IMR-90 (cell line): ENCODE data around the gene PDE6A. TPM values are rescaled to one million over a fixed set of nuclear protein-coding genes. Genes with fewer than 3 reads are reported as not detected.

Experiments used
- ATAC-seq: fragments of 200-7000 bp; cut with Tn5 transposase; 2 replicates; pipeline ENCODE4 v1.9.1; 2020; ENCODE audit warnings: low read depth, mild to moderate bottlenecking, moderate library complexity
- BruUV-seq: library from RNA; stranded (reverse); fragments of 400-500 nt; replicated peaks from 2 replicates; lab custom pipeline; 2021; lab: Mats Ljungman, UMichigan
- CTCF ChIA-PET: fragments of 300-600 bp; formaldehyde crosslinking; extraction: SDS; loops from one replicate; lab custom pipeline; 2021; ENCODE audit warnings: antibody characterized with exemption; lab: Yijun Ruan, JAX
- POLR2A ChIA-PET: fragments of 300-600 bp; sonication (Branson Sonifier 250); formaldehyde crosslinking; loops from one replicate; lab custom pipeline; 2022; ENCODE audit warnings: antibody characterized with exemption; ENCODE audit not compliant: unreplicated experiment; lab: Charles Lee
- DNase-seq: peaks from one replicate; pipeline ENCODE4 v3.0.0; 2013
- H2AFZ ChIP-seq: replicated peaks from 2 replicates; pipeline ENCODE3; 2013; ENCODE audit warnings: low read length, mild to moderate bottlenecking; ENCODE audit not compliant: poor library complexity
- H2AK5ac ChIP-seq: 2 replicates; pipeline ENCODE4 v1.6.1; 2013; ENCODE audit warnings: low read depth, low read length, inconsistent platforms
- H2AK9ac ChIP-seq: replicated peaks from 2 replicates; pipeline ENCODE3; 2013; ENCODE audit warnings: mild to moderate bottlenecking, low read depth, low read length, moderate library complexity; ENCODE audit not compliant: poor library complexity
- H2BK120ac ChIP-seq: 2 replicates; pipeline ENCODE4 v1.6.1; 2013; ENCODE audit warnings: low read depth, low read length, inconsistent platforms
- H2BK15ac ChIP-seq: 3 replicates; pipeline ENCODE4 v1.6.1; 2013; ENCODE audit warnings: low read depth, low read length, inconsistent platforms
- H2BK20ac ChIP-seq: 2 replicates; pipeline ENCODE4 v1.6.1; 2013; ENCODE audit warnings: low read depth, mild to moderate bottlenecking, inconsistent platforms, low read length, moderate library complexity
- H2BK5ac ChIP-seq: 2 replicates; pipeline ENCODE4 v1.6.1; 2013; ENCODE audit warnings: mild to moderate bottlenecking, low read depth, low read length, inconsistent platforms; ENCODE audit not compliant: poor library complexity, severe bottlenecking
- H3K14ac ChIP-seq: replicated peaks from 2 replicates; pipeline ENCODE4 v1.6.1; 2013; ENCODE audit warnings: low read depth, low read length, inconsistent platforms
- H3K18ac ChIP-seq: 2 replicates; pipeline ENCODE4 v1.6.1; 2013; ENCODE audit warnings: low read depth, low read length, control low read depth
- H3K23ac ChIP-seq: 2 replicates; pipeline ENCODE4 v1.6.1; 2013; ENCODE audit warnings: low read depth, low read length, inconsistent platforms
- H3K27ac ChIP-seq: 2 replicates; pipeline ENCODE4 v1.5.1; 2013; ENCODE audit warnings: mild to moderate bottlenecking, control low read depth, low read length; ENCODE audit not compliant: insufficient read depth
- H3K27me3 ChIP-seq: 2 replicates; pipeline ENCODE4 v1.6.1; 2013; ENCODE audit warnings: low read length; ENCODE audit not compliant: control insufficient read depth, insufficient read depth
- H3K36me3 ChIP-seq: 2 replicates; pipeline ENCODE4 v1.6.1; 2013; ENCODE audit warnings: low read length, mixed read lengths; ENCODE audit not compliant: control insufficient read depth, insufficient read depth
- H3K4ac ChIP-seq: 2 replicates; pipeline ENCODE4 v1.6.1; 2013; ENCODE audit warnings: low read depth, low read length, inconsistent platforms
- H3K4me1 ChIP-seq: 2 replicates; pipeline ENCODE4 v1.6.1; 2013; ENCODE audit warnings: low read length, mixed read lengths; ENCODE audit not compliant: control insufficient read depth, insufficient read depth
- H3K4me2 ChIP-seq: 2 replicates; pipeline ENCODE4 v1.6.1; 2013; ENCODE audit warnings: low read depth, mild to moderate bottlenecking, control low read depth, low read length, moderate library complexity
- H3K4me3 ChIP-seq: 2 replicates; pipeline ENCODE4 v1.5.1; 2013; ENCODE audit warnings: low read depth, mild to moderate bottlenecking, control low read depth, low read length, moderate library complexity; ENCODE audit not compliant: insufficient read depth
- H3K56ac ChIP-seq: 2 replicates; pipeline ENCODE4 v1.6.1; 2013; ENCODE audit warnings: low read length, inconsistent platforms; ENCODE audit not compliant: insufficient read depth; ENCODE audit errors: extremely low read depth
- H3K79me1 ChIP-seq, 2 experiments: 2 replicates each; pipeline ENCODE4 v1.6.1; 2013; ENCODE audit warnings: low read length in 2 of 2, inconsistent platforms in 1 of 2, low read depth in 1 of 2
- H3K9ac ChIP-seq: 2 replicates; pipeline ENCODE4 v1.6.1; 2013; ENCODE audit warnings: low read depth, low read length, control low read depth
- H3K9me1 ChIP-seq: 2 replicates; pipeline ENCODE4 v1.6.1; 2013; ENCODE audit warnings: low read length, inconsistent platforms; ENCODE audit not compliant: insufficient read depth
- H3K9me3 ChIP-seq: 2 replicates; pipeline ENCODE4 v1.6.1; 2013; ENCODE audit warnings: low read length; ENCODE audit not compliant: control insufficient read depth, insufficient read depth
- H4K20me1 ChIP-seq: 2 replicates; pipeline ENCODE4 v1.6.1; 2013; ENCODE audit warnings: low read length, inconsistent platforms; ENCODE audit not compliant: insufficient read depth
- H4K5ac ChIP-seq: 2 replicates; pipeline ENCODE4 v1.6.1; 2013; ENCODE audit warnings: mild to moderate bottlenecking, low read depth, low read length, control low read depth
- H4K8ac ChIP-seq, 2 experiments: 2 replicates each; pipeline ENCODE4 v1.6.1; 2013; ENCODE audit warnings: low read depth in 2 of 2, low read length in 2 of 2, control low read depth in 1 of 2, inconsistent platforms in 1 of 2
- H4K91ac ChIP-seq: 2 replicates; pipeline ENCODE4 v1.6.1; 2013; ENCODE audit warnings: low read depth, low read length, inconsistent platforms; ENCODE audit not compliant: insufficient read depth
- CHD1 ChIP-seq: IDR thresholded peaks from 2 replicates; pipeline ENCODE4 v1.6.1; 2012; ENCODE audit warnings: low read depth, low read length, improper control_type of control experiment
- CTCF ChIP-seq: conservative IDR thresholded peaks from 2 replicates; pipeline ENCODE4 v1.5.1; 2012; ENCODE audit warnings: mild to moderate bottlenecking, low read depth, low read length, improper control_type of control experiment
- ELK1 ChIP-seq: fragments of 150-350 bp; IDR thresholded peaks from 2 replicates; pipeline ENCODE4 v1.6.1; 2016; ENCODE audit warnings: low read depth, mild to moderate bottlenecking, low read length, moderate library complexity, borderline replicate concordance
- MAFK ChIP-seq: IDR thresholded peaks from 2 replicates; pipeline ENCODE4 v1.6.1; 2012; ENCODE audit warnings: low read depth, low read length, improper control_type of control experiment
- MAZ ChIP-seq: IDR thresholded peaks from 2 replicates; pipeline ENCODE4 v1.6.1; 2012; ENCODE audit warnings: low read depth, mild to moderate bottlenecking, low read length, improper control_type of control experiment, moderate library complexity, borderline replicate concordance
- NFE2L2 ChIP-seq: fragments of 150-350 bp; IDR thresholded peaks from 2 replicates; pipeline ENCODE4 v1.6.1; 2016; ENCODE audit warnings: low read depth, mild to moderate bottlenecking, low read length
- POLR2A ChIP-seq: IDR thresholded peaks from 2 replicates; pipeline ENCODE4 v1.6.1; 2012; ENCODE audit warnings: mild to moderate bottlenecking, low read depth, low read length
- RFX5 ChIP-seq: IDR thresholded peaks from 2 replicates; pipeline ENCODE4 v1.8.0; 2012; ENCODE audit warnings: low read depth, mild to moderate bottlenecking, low read length, moderate library complexity
- USF2 ChIP-seq: fragments of 150-350 bp; IDR thresholded peaks from 2 replicates; pipeline ENCODE4 v1.6.1; 2017; ENCODE audit warnings: mild to moderate bottlenecking, antibody characterized with exemption, low read length, low read depth
- WGBS, 2 experiments: methylation state at CpG; one replicate each; pipeline versions ENCODE4 v1.1.5 to v1.1.7; 2013; ENCODE audit warnings: missing lambda C conversion rate in 2 of 2; ENCODE audit not compliant: insufficient read length in 1 of 2; ENCODE audit errors: extremely low coverage in 2 of 2; 5-methylcytosine and 5-hydroxymethylcytosine counted together
- dilution Hi-C: fragments of 300-500 bp; cut with HindIII; formaldehyde crosslinking; loops from one replicate; pipeline ENCODE4 v1.14.3; 2018; ENCODE audit warnings: low sequenced_read_pairs; ENCODE audit not compliant: unreplicated experiment
- in situ Hi-C: fragments of 300-500 bp; cut with MboI; formaldehyde crosslinking; loops from 3 replicates; pipeline ENCODE4 v1.14.3; 2019; ENCODE audit warnings: low sequenced_read_pairs, inconsistent platforms, mixed read lengths
- intact Hi-C: fragments of 100-400 bp; cut with micrococcal nuclease; formaldehyde crosslinking; loops from 2 replicates; pipeline ENCODE4 v1.10.0; 2022
- polyA plus RNA-seq, 3 experiments: library from polyadenylated mRNA; depleted of rRNA; stranded (reverse); fragments of >200 nt; gene quantifications; 2 replicates each; pipeline ENCODE4 v1.2.3, GENCODE V29; 2012; ENCODE audit warnings: low replicate concordance in 1 of 3
- total RNA-seq: library from RNA; depleted of rRNA; stranded (reverse); fragments of >200 nt; gene quantifications from 2 replicates; pipeline ENCODE4 v1.2.3, GENCODE V29; 2012

The PDE6A gene
- total and polyA plus RNA-seq, 2 of the 4 experiments (the other 2 are of a cell fraction) = not detected

GRCh38 chr5:149922950-149923349, 21.6 kb downstream of the PDE6A start:
- H2BK5ac ChIP-seq = no peak overlapping the region
- no peak overlapping the region for H3K4me3 ChIP-seq
- H2BK120ac ChIP-seq = no peak overlapping the region
- H3K4me1 ChIP-seq = peaks cover 3% of the 10 kb centered on the region; the same call in 1 of the 2 replicates
- H3K27ac ChIP-seq = no peak overlapping the region
- no peak overlapping the region for H4K91ac ChIP-seq
- BruUV-seq = no TSS peak
- no peak overlapping the region for H3K18ac ChIP-seq
- no peaks in the 10 kb centered on the region; the same call in none of the 2 replicates for H3K27me3 ChIP-seq
- no peak overlapping the region for H3K56ac ChIP-seq
- H2BK20ac ChIP-seq = no peak overlapping the region
- POLR2A ChIA-PET = no interaction called here
- no peak overlapping the region for H3K9ac ChIP-seq
- no peak overlapping the region for H3K14ac ChIP-seq
- intact Hi-C loops (no loop called here), in situ Hi-C loops (no loop called here), dilution Hi-C loops (no loop called here)
- CTCF ChIA-PET = no interaction called here
- no peaks in the 10 kb centered on the region for H4K20me1 ChIP-seq
- ATAC-seq (no peak), DNase-seq (no peak)
- no peak overlapping the region for H3K4me2 ChIP-seq
- H3K79me1 ChIP-seq = no peaks in the 10 kb centered on the region
- no peak overlapping the region for H2AK5ac ChIP-seq
- no peaks in the 10 kb centered on the region for H3K9me1 ChIP-seq
- H4K8ac ChIP-seq = no peak overlapping the region
- H2BK15ac ChIP-seq = no peak overlapping the region
- TF ChIP-seq ELK1 = no peak
- TF ChIP-seq NFE2L2 = no peak
- TF ChIP-seq CHD1 = no peak
- no peak for TF ChIP-seq MAFK
- TF ChIP-seq USF2 = no peak
- TF ChIP-seq CTCF = no peak
- TF ChIP-seq MAZ = no peak
- no peak for TF ChIP-seq RFX5
- TF ChIP-seq POLR2A = no peak
- no peaks in the 10 kb centered on the region for H3K9me3 ChIP-seq
- no peak overlapping the region for H3K4ac ChIP-seq
- no peak overlapping the region for H2AK9ac ChIP-seq
- 88% methylated on average over 3 of the region's 6 CpGs; no CpG with 5 or more reads in 1 of the 2 experiments for WGBS, 2 experiments
- H3K23ac ChIP-seq = no peak overlapping the region
- no peaks in the 10 kb centered on the region for H3K36me3 ChIP-seq
- no peak overlapping the region for H4K5ac ChIP-seq
- H2AFZ ChIP-seq = no peak overlapping the region
